Epidermal melanocyte (primary cell): ENCODE measurements around the gene PRKAG1.

Experiments
- DNase-seq: peaks from one replicate; pipeline ENCODE4 v3.0.0; 2011; ENCODE audit warnings: low spot score; ENCODE audit not compliant: insufficient read length

Gene PRKAG1

DNA sequence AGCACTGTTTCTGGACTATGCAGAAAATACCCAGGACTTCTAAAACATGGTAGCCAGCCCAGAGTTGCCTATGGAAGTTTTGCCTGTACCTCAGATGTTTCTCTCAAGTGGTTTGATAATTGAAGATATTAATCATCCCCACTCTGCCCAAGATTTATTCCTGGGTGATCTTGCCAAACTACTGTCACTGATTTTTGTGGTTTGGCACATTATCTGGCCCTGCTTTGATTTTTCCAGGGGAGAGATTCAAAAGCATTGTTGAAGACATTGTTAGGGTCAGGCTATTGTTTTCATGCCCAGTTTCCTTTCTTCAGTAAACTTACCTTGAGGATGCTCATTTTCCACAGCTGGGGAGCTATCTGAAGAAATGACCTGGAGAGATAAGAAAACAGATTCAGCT, 5.8 kb downstream of the PRKAG1 start:
- no peak for DNase-seq

DNA sequence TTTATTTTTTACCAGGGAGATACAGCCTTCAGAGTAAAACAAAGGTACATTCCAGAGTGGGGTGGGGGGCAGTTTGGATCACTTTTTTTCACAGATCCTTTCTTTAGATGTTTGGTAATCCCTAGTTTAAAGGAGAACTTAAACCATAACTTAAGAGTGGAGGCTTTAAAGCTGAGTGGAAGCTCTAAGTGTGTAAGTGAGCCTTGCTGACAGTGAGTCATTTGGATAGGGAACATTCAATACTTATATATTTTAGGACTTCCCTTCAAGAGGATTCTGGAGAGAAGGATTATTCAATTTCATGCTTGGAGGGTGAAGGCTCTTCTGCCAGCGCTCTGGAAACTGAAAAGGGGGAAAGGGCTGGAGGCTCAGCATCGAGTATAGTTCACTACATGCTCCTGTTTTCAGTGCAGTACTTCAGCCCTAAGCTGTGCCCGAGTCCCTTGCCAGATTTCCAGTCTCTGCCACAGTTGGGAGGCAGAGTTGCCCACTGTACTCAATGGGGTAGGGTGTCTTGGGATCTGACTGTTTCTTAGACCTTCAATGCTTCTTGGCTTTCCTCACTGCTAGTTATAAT, 8.4 kb downstream of the PRKAG1 start:
- no peak for DNase-seq

DNA sequence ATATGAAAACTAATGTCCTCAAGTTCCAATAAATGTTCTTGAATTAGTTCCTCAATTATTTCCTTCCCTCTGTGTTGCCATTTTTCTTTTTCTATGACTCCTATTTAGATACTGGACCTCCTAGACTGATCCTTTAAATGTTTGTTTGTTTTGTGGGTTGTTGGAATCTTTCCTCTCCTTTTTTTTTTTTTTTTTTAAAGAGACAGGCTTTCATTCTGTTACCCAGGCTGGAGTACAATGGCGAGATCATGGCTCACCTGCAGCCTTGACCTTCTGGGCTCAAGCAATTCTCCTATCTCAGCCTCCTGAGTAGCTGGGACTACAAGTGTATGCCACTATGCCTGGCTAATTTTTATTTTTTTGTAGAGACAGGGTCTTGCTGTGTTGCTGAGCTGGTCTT, 9.6 kb downstream of the PRKAG1 start:
- peak; percentile 5 for DNase-seq

DNA sequence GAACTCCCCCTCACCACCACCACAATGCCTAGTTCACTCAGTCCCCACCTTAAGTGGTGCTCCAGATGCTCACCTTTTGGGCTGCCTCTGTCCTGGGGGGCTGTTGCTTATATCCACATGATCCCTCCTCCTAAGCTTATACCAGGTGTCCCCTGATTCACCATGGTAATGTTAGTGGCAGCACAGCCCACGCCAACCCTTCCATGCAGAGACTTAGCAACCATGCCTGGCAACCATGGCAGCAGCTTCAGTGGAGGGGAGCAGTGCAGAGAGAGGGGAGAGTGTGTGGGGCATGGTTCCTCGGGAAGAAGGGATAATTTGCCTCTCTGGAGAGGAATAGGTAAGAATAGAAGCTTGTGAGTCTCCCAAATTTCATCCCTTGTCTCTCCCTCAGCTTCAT, 18.2 kb downstream of the PRKAG1 start:
- DNase-seq: no peak

DNA sequence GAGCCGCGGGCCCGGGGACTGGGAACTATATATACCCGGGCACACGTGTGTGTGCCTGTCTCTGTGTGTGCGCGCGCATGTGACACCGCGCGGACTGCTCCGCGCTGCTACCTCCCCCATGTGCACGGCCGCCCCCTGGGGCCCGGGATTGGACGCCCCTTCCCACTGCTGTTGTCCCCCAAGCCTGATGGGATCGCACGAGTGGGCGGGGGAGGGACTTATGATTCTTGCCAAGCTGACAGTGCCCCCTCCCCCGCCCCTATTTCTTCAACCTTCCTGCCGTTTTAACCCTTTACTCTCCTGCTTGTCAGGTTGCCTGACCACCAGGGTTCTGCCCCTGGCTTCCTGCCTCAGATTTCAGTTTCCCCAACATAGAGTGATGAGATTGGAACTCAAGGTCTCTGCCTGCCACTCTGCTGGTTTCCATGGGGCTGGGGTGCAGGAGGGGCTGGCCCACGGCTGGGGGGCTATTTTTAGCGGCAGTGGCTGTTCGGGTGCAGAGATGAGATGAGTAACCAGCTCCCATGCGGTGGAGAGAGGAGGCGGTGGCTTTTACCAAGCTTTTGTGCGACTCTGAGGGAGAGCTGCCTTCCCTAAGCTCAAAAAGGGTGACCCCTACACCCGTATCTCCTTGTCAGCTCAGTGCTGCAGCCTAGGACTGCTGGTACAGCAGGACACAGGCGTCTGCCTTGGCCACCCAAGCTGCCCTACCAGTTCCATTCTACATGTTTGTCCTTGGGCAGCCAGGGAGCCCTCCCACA, 19.0 kb downstream of the PRKAG1 start, which contains the start of gene DDN:
Gene DDN (minus strand): TSS at position 5 of the 761 bp plus-strand sequence. CDS start 88 bp downstream, outside the sequence.
- DNase-seq: peak; percentile 23

DNA sequence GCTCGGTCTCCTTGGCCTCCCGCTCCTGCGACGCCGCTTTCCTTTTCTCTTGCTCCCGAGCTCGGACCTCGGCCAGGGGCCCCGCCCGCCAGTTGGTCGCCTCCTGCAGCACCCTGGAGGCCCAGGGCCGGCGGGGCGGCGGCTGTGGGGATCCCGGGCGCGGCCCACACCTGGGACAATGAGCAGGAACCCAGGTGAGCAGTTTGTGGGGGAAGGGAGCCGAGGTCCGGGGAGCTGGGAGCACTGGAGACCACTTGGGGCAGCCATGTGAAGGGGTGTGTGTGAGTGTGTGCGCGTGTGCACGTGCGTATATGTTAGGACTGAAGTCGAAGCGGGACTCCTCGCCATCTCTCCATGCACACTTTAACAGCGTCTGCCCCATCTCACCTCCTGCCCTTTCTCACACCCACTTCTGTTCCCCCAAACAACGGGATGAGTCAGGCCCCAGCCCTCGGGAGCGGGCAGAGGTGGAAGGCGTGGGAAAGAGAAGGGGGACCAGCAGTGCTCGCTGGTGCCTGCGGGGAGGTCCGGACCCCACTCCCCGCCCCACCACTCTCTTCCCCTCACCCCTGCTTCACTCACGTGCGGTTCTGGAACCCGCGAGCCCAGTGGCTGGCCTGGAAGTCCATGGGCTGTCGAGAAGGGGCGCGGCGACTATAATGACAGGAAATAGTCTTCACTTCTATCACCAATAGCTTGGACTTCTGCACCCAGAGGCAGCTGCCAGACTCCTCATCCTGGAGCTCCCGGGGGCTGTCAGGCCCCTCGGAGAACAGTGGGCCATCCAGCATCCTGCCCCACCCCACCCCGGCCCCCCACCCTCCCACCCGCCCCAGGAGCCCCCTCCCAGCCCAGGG, 19.9 kb downstream of the PRKAG1 start:
- peak; percentile 18 for DNase-seq

DNA sequence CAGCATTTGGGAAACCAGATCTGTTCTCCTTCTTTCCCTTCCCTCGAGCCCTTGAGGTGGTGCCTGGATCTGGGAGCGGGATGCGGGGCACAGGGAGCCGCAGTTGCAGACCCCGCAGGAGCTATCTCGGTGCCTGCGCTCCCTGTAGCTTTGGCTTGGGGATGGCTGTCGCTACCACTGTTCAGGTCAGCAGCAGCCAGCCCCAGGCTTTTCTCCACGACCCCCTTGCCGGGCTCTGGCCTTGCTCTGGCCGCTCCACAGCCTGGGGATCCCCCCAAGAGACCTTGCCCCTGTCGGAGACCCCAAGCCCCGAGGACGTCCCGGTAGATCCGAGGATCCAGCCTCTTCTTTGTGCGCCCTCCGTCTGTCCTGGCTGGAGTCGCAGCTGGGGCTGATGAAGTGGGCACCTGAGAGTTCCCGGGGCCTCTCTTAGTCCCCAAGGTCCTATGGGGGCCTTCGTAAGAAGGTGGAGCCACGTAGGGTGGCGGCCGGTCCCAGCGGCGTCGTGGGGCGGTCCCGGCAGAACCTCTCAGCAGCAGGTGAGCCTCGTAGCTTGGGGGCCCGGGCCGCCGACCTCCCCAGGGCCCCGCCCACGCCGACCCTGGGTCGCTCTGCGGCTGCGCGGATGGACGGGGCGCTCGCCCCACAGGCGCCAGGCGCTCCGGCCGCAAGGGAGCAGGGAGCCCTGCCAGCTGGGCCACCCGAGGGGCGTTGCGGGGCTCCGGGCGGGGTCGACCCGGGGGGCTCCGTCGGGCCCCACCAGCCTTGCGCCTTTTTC, 20.7 kb downstream of the PRKAG1 start:
- DNase-seq: peak; percentile 34

DNA sequence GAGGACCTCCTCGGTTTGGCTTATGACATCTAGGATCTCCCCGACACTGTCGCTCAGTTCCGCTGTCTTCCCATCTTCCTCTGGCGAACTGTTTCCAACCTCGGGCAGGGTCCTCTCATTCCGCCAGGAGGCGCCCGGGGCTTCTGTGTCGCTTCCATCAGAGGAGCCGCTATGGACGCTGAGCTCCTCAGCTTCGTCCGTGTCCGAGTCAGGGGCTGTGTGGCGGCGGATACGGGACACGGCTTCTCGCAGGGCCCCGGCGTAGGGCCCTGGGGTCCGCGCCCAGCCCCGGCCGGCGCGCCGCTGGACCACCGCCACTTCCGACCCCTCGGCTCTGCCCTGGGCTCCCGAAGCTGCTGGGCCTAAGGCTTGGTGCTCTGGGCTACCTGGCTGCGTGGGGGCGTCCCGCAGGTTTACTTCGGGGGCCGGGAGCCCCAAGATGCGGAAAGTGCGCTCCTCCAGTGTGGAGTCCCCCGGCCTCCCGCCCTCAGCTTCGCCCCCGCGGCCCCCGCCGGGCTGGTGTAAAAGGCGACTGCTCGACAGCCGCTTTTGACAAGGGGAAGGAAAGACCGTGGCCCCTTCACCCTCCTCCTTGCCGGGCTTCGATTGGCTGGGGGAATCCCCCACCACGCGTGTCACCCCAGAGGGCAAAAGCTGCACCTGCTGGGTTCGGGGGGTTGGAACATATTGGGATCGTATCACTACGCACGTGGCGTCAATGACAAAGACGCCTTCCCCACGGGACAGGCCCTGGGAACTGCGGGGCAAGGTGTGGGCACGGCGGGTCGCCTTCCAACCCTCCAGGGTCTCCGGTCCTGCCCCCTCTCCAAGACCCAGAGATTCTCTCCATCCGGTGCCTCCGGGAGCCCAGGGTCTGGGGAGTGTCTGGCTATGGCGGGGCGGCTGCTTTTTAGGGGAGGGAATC, 21.5 kb downstream of the PRKAG1 start:
- peak; percentile 84 for DNase-seq

DNA sequence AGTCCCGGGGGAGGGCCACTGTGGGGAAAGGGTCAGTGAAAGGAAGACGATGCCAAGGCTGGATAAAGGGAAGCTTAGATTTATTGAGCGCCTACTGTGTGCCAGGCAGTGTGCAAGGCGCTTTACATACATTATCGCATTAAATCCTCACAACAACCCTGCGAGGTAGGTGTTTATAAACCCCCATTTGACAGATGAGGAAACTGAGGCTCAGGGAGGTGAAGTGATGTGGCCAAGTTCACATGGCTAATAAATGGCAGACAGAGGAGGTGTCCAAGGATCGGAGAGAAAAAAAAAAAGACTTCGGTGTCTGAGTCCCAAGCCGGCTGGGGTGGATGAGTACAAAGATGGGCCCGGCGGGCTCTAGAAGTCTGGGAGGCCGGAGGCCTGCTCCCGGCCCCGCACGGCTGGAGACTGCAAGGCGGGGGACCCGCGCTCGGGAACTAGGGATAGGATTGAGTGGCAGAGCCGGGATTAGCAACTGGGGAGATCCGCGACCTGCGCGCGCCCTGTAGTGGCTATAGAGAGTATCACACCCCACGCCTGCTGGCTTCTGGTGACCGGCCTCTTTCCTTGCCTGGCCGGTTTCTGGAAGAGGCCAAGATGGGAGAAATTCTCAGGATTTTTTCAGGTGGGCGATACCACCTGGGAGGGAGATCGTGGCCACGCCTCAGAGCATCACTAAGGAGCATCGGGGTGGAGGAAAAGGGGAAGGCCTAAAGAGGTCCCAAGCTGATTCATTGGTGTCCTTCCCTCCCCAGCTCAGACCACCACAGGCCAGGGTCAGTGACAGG, 23.3 kb downstream of the PRKAG1 start:
- DNase-seq: peak; percentile 99

DNA sequence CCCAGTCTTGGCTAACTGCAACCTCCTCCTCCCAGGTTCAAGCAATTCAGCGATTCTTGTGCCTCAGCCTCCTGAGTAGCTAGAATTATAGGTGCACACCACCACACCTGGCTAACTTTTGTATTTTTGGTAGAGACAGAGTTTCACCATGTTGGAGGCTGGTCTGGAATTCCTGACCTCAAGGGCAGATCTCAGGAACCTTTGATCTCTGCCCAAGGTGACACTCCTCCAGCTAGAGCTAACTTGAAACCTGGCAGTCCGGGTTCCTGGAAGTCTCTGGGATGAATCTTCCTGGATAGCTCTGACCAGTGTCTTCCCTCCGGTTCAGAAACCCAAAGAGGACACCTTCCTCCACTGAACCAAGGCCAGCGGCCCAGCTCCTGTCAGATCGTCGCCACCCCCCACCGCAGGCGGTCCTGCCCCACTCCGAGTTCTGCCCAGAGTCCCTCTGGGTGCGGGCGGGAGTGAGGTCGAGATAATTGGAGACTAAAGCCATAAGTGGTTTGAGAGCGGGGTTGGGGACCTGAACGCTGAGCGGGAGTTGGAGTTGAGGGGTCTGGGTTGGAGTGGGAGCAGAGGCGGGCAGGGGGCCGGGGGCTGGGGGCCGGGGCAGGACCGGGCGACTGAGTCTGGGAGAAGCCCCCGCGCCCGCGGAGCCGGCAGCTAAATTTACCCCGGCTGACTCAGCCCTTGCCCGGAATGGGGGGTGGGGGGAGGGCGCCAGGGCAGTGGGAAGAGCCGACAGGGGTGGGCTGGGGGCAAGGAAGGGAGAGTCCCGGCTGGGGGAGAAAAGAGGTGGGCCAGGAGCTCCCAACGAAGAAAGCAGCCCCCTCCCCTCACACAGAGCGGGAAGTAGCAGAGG, 24.1 kb downstream of the PRKAG1 start:
- peak; percentile 4 for DNase-seq

DNA sequence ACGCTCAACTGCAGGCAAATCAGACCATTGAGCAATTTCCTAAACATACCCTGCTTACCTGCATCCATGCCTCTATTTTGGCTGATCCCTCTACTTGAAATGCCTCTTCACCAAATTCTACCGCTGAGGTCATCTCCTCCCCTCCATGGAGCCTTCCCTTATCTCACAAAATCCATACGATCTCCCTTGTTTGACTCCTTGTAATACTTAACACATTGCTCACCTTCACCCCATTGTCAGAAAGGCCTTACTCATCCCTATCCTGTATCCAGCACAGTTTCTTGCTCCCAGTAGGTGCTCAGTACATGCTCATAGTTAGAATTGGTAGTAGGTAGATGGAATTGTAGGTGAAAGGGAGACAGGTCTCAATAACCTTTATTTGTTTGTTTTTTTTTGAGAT, 24.8 kb downstream of the PRKAG1 start:
- DNase-seq: no peak

DNA sequence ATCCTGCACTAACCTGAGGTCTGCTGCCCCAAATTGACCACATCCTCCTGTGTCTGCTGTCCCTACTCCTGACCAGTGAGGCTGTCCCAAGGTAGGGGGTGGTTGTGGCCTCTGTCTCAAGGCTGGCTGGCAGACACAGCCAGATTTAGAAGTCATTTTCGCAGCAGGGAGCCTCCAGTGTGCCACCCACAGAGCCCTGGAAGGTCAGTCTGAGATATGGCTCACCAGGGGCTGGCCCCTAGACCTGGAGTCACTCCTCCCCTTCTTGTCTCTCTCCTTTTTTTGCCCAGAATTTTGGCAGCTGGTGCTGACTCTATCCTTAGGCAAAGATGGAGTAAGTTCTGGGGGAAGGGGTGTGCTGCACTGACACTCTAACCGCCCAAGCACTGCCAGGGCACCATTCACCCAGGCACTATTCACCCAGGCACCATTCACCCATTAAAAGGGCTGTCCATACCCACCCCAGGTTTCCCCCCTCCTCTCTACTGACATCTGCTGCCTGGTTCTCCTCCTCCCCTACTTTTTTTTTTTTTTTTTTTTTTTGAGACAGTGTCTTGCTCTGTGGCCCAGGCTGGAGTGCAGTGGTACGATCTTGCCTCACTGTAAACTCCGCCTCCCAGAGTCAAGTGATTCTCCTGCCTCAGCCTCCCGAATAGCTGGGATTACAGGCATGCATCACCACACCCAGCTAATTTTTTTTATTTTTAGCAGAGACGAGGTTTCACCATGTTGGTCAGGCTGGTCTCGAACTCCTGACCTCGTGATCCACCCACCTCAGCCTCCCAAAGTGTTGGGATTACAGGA, 27.1 kb downstream of the PRKAG1 start:
- DNase-seq: no peak

DNA sequence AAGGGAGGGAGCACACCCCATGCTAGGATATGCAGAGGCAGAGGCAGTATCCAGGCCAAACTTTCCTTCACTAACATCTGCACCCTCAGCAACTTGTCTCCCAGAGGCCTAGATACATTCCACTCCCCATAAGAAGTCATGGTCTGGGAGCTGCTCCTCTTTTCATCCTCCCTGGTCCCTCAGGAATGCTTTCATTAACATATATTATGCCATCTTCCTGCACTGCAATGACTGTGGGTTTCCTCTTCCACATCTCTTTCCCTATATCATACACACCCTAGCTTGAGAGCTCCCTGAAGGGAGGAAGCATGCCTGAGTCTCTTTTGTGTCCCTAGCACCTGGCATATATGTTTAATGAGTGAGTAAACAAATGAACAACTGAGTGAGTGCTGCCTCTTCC, 28.0 kb downstream of the PRKAG1 start:
- DNase-seq: no peak

DNA sequence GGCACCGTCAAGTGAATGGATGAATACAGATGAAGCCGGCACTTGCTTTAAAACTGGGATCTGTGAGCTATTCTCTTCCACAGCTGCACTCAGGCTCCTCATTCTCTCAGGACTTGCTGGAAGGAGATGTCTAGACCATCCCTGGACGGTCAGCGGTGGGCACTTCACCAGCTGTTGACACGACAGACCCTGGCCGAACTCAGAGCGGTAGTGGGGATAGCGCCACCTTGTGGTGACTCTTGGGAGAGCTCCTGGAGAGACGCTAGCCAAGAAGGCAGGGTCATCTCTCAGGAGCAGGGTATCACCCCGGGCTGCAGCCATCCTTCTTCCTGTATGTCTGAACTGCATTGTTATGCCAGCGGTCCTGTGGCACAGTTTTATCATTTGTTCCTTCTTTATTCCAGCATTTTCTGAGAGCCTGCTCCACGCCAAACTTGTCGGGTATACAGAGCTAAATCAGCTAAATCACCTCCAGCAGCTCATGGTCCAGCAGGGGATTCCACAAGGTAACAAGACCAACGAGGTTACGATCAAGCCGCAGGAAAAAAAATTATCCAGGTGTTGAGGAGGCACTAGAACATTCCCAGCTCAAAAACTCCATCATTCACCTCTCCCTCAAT, 30.4 kb downstream of the PRKAG1 start:
- DNase-seq: peak; percentile 74

DNA sequence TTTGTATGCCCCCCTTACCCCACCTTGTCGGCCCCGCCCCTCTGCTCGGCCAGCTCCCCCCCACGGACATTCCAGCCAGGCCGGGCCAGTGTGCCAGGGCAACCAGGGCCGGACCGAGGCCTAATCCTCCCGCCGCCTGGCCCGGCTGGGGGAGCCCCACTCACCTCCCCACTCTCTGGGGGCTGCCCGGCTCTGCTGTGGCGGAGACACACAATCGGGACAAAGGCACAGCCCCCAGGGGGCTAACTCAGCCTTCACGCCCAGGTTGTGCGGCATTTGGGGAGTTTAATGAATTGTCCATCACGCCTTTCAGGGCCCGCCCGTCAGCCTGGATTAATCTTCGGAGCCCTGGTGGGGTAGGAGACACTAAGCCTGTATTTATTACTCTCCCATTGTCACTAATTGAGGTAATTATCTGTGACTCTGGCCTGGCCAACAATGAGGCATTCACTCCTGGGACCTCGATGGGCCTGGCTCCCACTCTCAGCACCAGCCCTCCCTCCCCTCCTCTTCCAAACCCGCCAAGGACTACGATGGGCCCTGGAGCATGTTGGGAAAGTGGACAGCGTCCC, 31.8 kb downstream of the PRKAG1 start:
- no peak for DNase-seq

DNA sequence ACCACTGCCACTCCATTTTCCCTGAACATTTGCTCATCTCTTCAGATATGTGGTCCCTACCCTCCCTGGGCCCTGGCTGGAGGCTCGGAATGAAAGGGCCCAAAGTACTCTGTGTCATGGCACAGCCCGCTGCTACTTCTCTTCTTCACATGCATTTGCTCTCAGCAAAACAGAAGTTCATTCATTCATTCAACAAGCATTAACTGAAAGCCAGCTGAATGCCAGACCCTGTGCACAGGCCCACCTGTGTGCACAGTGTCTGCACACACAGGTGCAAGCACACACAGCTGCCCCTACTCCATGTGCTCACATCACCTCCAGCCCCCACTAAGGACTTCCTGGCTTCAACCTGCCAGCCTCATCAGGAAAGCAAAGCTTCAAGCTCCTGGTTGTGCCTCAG, 32.7 kb downstream of the PRKAG1 start:
- DNase-seq: peak; percentile 5

DNA sequence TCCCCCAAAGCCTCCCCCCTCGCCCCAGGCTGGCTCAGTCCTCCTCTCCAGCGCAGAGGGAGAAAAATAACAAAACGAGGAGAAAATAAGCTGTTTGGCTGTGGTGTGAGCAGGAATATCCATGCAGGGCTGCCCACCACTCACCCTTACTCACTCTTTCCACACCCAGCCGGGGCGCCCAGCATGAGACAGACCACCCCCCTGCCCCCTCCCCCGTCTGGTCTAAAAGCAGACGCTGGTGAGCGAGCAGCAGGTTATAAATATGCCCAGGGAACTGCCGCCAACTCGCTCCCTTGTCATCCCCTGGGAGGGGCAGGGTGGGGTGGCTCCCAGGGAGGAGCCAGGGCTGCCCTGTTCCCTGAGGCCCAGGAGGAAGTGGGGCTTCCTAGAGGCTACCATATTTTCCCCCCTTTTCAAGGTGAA, 33.1 kb downstream of the PRKAG1 start:
- DNase-seq: no peak
